NCI-H226 (cell line): ENCODE measurements around the gene HTR3C.
"Not testable (repeated sequence)": the region's sequence is repeated elsewhere in the genome, so short reads cannot be mapped to it uniquely, and the experiment has no call there.

Experiments
- DNase-seq: peaks from one replicate; pipeline ENCODE4 v3.0.0-alpha.2; 2015

HTR3C gene

DNA sequence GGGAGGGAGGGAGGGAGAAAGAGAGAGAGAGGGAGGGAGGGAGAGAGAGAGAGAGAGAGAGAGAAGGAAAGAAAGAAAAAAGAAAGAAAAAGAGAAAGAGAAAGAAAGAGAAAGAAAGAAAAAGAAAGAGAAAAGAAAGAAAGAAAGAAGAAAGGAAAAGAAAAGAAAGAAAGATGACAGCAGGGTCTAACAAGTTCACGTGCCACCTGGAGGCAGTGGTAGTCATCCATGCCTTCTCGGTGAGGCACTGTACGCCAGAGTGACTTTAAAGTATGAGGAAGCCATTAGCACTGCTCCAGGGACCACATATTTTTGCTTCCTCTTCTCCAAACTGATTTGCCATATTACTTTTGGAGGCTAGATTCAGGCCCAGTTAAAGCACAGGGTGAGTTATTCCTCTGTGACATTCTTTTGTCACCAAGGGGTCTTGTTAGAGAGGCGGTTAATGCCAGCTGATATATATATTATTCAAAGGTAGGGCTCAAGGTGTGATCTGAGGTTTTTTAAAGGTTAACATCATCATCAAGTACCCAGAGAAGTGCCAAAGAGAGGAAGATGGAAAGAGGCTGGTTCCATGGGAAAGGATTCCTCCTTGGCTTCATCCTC is 21.6 kb upstream of the HTR3C start, which contains the start of gene HTR3D:
Gene HTR3D (plus strand): TSS at position 556 of the 606 bp plus-strand sequence. CDS start 0 bp downstream, at position 556.
- DNase-seq = no peak

DNA sequence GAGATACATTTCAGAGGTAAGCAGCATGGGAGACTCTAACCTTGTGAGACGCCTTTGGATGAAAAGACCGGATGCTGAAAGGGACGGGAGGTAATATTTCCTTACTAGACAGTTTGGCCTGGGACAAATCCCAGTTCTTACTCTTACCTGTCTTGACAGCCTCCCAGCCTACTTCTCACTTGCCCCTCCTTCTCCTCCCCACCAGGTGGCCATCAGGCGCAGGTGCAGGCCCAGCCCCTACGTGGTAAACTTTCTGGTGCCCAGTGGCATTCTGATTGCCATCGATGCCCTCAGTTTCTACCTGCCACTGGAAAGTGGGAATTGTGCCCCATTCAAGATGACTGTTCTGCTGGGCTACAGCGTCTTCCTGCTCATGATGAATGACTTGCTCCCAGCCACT is 15.0 kb upstream of the HTR3C start:
- DNase-seq = no peak

DNA sequence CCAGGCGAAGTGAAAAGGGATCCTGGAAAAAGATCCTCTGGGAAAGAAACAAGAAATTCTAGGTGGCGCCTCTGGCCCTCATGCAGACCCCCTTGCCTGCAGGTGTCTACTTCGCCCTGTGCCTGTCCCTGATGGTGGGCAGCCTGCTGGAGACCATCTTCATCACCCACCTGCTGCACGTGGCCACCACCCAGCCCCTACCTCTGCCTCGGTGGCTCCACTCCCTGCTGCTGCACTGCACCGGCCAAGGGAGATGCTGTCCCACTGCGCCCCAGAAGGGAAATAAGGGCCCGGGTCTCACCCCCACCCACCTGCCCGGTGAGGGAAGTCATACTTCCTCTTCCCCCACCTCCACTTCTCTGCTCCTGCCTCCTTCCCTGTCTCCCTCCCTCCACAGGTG is 14.5 kb upstream of the HTR3C start:
- not testable (repeated sequence) for DNase-seq

DNA sequence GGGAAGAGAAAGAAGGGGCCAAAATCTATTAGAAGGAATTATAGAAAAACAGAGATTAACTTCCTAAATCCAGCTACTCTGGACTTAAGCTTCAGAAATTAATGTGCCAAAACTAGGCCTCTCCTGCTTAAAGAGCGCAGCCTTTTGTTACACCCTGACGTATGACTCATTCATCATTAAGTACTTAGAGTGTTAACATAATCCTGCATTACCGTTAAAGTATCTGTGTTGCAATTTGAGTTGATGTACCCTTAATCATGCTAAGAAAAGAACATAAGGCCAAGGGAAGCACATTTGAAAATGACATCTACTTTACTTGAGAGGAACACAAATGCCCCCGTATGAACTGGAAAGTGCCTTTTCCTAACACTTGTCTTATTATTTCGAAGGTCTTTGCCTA is 13.4 kb upstream of the HTR3C start:
- no peak for DNase-seq

DNA sequence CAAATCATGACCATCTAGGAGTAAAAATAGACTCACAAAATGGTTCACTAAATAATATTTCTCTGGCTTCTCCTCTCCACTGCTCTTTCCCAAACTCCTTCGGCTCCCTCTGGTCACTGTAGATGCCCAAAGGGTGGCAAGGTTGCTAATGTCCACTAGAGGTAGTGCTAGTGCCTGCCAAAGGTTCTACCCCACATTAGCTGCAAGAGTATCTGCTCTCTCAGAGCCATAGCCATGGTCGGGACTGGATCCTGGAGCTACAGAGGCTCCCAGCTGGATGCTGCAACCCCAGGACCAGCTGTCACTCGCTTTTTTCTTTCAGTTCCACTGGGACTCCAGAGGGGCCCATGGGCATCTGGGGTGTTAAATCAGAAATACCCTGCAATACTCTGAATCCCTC is 12.8 kb upstream of the HTR3C start:
- peak; percentile 38 for DNase-seq

DNA sequence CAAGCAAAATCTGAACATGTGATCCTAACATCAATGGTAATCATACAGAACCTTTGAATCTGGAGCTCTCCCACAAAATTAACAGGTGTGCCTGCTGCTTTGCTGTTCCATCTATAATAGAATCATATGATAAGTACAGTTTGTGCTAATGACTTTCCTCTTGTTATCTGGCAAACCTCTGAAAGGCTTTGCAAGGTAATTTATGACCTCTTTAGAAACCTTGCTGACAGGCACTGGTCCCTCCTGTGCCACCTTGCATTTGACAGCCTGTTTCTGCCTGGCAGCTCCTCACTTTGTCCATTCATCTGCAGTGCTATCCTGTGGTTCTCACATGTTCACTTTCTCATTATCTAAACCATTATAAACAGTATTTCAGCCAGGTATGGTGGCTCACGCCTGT is 10.2 kb upstream of the HTR3C start:
- DNase-seq = no peak

DNA sequence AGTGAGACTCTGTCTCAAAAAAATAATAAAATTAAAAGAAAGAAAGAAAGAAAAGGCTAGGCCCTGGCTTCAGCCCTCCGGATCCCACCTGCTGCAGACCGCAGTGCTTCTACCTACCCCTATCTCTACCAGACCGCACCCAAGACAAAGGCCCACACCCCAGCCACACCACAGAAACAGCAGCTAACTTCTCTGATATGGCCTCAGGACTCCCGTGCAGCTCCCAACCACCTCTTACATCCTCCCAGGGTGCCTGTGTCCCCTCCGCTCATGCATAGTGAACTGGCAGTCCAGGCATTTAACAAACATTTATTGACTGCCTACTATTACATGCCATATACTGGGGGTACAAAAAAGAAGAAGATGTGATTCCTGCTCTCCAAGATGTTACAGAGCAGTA is 6.9 kb upstream of the HTR3C start:
- DNase-seq = no peak

DNA sequence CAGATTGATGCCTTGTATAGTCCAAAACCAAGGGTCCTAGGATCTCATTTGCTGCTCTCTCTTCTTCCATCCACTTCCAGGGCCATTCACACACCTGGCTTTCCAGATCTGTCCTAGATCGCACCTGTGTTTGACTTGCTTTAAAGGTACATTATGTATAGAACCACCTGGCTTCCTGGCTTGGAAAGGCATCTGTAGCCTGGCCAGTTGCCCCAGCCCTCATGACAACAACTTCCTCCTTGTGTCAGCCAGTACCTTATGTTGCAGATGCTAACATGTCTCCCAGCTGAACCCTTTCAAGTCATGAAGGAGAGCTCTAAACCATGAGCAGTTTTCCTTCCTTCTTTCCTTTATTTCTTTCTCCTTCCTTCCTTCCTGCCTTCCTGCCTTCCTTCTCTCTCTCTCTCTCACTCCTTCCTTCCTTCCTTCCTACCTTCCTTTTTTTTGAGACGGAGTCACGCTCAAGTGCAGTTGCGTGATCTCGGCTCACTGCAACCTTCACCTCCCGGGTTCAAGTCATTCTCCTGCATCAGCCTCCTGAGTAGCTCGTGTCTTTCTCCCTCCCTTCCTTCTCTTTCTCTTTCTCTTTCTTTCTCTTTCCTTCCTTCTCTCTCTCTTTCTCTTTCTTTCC is 2.5 kb upstream of the HTR3C start:
- DNase-seq = no peak

DNA sequence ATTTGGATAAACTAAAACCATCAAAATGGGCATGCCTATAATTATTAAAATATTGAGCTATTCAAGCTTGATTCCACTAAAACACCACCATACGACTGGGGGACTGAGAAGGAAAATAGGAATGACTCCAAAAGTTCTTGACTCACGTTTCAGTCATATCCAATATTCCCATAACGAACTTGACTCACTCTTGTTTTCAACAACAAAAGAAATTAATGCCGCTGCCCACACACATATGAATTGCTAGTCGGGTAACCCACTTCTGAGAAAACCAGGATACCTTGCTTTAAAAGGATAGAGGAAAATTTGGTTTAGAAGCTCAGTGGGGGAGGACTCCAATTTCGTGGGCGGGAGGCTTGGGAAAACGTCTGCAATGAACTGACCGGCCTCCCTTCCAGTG is 5.2 kb downstream of the HTR3C start:
- no peak for DNase-seq

DNA sequence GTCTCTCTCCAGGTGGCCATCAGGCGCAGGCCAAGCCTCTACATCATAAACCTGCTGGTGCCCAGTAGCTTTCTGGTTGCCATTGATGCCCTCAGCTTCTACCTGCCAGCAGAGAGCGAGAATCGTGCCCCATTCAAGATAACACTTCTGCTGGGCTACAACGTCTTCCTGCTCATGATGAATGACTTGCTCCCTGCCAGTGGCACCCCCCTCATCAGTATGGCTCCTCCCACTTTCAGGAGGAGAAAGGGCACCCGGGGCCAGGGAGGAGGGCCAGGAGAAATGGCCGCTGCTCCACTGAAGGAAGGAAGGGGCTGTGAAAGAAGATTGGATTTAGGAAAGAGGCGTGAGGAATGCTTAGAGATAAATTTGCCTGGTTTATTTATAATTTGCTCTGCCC is 6.6 kb downstream of the HTR3C start:
- DNase-seq = no peak

DNA sequence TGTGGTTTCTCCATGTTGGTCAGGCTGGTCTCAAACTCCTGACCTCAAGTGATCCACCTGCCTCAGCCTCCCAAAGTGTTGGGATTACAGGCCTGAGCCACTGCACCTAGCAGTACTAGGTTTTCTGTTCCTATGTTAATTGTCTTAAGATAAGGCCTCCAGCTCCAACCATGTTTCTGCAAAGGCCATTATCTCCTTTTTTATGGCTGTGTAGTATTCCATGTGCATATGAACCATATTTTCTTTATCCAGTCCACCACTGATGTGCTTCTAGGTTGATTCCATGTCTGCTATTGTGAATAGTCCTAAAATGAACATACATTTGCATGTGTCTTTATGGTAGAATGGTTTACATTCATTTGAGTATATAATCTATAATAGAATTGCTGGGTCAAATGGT is 9.8 kb downstream of the HTR3C start:
- DNase-seq = no peak

DNA sequence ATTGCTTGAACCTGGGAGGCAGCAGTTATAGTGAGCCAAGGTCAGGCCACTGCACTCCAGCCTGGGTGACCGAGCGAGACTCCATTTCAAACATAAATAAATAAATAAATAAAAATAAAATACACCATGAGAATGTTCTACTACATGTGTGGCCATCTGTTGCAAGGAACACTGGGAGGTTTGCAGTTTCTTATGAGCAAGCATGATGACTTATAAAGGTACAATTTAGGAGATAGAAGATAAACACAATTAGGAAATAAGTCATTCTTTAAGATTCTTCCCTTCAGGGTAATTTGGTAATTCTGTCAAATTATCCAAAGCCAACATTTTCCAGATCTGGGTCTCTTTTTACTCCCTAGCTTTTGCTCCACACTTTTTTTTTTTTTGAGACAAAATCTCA is 13.4 kb downstream of the HTR3C start:
- DNase-seq = no peak

DNA sequence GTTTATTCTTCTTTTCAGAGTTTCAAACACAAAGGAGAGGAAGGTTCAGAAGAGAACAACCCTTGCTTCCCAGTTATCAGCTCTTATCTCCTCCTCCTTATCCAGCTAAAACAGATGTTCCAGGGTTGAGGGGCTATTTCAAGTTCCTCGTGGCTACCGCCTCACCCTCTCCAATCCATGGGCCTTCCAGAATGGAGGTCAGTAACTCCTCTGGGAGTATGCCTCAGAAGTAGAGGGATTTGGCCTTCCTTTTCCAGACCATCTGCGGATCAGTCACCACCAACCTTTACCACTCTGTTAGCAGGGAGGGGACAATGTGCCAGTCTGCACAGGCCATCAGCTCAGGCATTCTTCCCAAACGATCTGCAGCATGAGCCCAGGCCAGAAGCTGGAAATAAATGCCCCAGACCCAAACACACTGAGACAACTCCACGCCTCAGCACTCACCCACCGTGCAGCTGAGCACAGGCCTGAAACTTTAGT is 14.8 kb downstream of the HTR3C start:
- DNase-seq = no peak

DNA sequence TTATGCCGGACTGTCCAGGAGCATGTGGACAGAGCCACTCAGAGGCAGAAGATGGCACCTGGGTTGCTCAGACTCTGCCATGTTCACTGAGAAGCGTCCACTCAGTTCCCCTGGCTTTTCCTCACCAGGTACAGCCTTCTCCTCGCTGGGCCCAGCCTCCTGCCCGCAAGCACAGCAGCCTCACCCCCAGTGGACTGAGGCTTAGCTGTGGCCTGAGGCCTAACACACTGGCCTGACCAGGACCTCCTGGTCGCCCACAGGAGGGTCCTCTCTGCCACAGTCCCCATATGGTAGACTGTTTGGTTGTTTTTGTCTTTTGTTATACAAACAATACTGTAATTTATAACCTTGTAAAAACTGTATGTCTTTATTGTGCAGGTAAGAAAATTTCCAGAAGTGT is 15.5 kb downstream of the HTR3C start:
- no peak for DNase-seq

DNA sequence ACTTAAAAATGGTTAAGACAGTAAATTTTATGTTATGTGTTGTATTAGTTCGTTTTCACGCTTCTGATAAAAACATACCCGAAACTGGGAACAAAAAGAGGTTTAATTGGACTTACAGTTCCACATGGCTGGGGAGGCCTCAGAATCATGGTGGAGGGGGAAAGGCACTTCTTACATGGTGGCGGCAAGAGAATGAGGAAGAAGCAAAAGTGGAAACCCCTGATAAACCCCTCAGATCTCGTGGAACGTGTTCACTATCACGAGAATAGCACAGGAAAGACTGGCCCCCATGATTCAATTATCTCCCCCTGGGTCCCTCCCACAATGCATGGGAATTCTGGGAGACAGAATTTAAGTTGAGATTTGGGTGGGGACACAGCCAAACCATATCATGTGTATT is 18.3 kb downstream of the HTR3C start:
- DNase-seq = not testable (repeated sequence)

DNA sequence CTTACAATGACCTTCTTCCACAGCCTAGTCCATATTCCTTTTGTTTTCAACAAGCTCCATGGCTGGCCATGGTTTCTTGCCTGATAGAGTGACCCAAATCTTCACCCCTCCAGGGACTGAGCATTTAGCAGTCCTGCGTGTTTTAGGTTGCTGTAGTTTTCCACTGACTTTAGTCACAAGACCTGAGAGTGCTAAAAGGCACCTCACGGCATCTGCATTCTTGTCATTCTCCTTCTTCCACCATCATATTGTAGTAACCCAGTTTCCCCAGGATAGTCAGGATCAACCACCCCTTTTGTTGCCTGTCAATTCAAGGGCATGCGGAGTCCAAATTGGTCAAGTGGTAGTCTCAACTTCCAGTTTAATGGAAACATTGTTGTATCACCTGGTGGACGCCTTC is 20.8 kb downstream of the HTR3C start:
- DNase-seq = no peak

DNA sequence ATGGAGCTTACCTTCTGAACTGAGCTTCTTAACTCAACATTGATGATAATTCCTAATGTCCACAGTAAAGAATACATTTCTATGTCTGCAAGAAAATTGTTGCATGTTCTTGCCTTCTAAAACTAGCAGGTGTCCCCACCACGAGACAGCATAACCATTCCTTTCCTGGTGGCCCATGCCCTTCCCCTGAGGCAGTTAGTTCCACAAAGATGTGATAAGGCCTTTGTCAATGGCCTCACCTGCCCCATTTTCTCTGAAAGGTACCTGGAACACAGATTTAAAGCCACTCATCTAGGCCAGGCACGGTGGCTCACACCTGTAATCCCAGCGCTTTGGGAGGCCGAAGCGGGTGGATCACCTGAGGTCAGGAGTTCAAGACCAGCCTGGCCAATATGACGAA is 23.1 kb downstream of the HTR3C start:
- DNase-seq = no peak

DNA sequence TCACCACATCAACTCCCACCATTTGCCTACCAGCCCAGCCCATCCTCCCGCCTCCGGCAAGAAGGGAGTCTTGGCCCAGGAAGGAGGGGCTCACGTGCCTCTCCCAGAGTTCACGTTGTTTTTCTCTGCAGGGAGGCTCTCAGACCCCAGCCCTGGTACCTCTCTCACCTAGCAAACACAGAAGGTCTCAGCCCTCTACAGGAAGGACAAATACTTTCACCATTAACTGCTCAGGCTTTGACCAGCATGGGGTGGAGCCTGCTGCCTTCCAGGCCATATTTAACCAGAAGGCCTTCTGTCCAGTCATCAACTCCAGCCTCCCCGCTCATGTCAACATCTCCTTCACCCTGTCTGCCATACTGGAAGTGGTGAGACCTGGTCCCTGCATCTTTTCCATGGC is 25.0 kb downstream of the HTR3C start:
- DNase-seq = no peak

DNA sequence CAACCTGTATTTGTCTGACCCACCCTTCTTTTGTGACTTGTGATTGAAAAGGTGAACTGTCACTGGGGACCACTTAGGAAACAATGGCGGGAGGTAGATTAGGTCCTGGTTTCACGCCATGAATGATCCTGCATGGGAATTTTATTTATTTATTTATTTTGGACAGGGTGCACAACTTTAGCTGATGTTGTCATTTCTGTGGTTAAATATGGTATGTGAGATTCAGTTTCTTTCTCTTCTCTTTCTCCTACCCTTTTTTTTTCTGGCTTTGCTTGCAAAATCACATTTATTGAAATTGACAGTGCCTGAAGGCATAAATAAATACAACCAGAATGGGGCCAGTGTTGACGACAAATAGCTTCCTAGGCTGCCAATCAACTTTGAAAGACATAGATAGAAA is 26.0 kb downstream of the HTR3C start:
- no peak for DNase-seq

DNA sequence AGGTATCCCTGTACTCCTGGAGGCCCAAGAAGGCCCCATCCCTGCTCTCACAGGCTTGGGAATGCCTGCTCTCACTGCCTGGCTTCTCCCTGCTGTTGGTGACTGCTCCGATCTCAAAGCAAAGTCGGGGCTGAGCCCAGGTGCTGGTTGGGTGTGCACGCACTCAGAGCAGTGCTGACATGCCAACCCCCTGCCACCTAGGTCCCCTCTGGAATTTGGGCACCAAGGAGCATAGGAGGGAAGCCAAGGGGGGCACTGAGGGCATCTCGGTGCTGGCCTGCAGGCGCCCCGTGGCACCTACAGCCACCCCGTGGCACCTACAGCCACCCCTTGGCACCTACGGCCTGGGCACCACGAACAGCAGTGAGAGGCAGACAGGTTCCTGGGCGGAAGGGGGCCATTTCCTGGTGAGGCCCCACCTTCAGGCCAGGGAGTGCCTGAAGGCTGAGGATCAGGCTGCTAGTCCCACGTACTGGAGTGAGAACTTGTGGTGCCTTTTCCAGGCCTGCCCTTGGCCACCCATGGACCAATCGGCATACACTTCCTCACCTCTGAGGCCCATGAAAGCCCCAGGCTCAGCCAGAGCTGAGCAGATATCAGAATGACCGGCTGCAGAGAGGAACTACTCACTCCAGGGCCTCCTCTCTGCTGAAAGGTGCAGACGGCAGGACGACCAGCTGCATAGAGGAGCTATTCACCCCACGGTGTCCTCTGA is 28.4 kb downstream of the HTR3C start:
- DNase-seq = no peak

DNA sequence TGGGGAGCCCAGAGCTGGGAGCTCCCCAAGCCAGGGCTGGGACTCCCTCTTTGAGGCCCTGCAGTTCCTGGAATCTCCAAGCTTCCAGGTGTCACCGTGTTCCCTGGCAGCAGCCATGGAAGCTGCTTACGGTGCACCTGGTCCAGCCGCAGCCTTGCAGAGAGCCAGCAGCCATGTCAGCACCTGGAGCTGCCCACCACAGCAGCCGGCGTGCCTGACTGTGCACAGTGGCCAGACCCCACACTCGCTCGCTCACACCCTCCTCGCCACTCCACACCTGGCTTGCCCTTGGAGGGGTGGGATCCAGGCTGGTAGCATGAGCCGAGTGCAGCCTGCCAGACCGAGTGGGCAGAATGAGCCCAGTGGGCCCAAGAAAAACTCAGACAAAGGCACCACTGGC is 29.2 kb downstream of the HTR3C start:
- no peak for DNase-seq

DNA sequence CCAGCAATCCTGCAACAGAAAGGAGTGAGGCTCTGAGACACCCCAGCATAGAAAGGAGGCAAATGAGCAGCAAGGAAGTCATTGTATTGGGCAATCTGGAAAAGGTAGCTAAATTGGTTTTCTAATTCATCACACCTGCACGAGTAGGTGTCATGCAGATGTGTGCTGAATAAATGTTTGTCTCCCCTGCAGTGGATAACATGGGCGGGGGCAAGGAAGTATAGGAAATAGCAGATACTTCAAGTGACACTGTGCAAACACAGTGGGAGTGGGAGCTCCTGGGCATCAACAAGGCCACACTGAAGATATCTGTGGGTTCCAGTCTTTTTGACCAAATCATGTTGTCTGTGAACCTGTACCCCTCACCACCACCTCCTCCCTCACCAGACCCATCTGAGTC is 29.6 kb downstream of the HTR3C start:
- DNase-seq = no peak

DNA sequence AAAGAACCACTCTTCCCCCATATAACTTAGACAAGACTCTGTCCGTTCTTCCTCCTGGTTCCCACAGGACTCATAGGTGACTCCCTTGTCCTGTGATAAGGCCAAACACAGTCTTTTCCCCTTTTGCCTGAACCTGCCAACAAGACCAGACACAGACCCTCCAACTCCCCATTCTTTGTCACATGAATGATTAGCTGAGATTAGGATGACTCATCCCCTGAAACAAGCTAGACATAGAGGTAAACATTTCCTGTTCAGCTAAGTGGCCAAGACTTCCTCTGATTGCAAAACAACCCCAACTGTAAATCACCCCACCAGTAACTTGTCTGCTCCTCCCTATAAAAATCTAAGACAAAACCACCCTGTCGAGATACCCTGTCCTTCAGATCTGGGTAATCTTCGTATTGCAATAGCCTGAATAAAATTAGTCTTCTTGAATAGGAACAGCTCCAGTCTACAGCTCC is 32.6 kb downstream of the HTR3C start:
- peak; percentile 69 for DNase-seq

DNA sequence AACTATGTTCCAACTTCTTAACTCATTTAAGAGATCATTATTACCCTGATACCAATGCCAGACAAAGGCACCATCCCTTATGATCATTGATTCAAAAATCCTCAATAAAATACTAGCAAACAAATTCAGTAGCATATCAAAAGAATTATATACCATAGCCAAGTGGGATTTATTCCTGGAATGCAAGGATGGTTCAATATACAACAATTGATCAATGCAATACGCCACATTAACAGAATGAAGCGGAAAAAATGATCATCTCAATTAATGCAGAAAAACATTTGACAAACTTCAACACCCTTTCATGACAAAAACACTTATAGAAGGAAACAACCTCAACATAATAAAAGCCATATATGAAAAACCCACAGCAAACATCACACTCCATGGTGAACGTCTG is 39.4 kb downstream of the HTR3C start:
- DNase-seq = no peak
